Amniotic epithelial cell (primary cell): ENCODE data around the gene ROPN1L.
A peak's percentile ranks its signal among the peaks of the same experiment; 100 is the strongest.
"Not testable (repeated sequence)": the region's sequence is repeated elsewhere in the genome, so short reads cannot be mapped to it uniquely, and the experiment has no call there.

Experiments
- DNase-seq: peaks from one replicate; pipeline ENCODE4 v3.0.0-alpha.2; 2010; ENCODE audit warnings: low read depth

The ROPN1L gene

DNA sequence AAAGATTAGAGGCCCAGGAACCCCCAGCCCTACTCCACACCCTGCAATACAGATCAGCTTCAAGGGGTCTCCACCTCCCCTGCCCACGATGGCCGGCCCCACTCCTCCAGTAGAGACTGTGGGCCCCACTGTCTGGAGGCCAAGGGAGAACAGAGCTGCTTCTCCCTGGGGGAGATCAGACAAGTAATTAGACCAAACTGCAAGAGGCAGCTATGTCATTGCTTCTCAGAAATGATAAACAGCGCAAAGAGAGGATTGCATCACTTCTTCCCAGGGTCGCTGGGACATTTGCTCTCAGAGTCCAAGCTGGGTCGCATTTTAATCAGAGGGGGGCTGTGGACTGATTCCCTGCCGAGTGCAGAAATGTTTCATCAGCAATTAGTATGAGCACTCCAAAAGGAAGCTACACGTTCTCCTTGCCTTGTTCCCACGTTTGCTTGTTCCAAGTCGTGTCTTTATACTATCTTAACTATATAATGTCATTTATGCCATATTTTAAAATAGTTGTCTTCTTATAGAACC is 59.9 kb downstream of the ROPN1L start:
- peak; percentile 37 for DNase-seq

DNA sequence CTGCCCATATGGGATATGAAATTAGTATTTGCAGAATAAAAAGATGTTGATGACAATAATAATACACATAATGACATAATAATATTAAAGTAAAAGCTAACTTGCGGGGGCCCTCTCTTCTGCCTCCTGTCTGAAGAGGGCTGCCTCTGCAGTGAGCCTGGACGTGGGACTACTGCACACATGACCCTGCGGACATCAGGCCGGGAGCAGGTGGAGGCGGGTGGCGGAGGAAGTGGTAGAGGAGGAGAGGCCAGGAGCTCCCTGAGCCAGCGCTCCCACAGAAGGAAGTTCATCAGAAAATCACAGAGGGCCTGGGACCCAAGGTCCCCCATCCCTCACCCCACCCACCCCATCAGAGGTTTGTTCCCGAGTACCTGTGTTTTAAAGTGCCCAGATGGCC is 60.5 kb downstream of the ROPN1L start:
- DNase-seq, result no peak

DNA sequence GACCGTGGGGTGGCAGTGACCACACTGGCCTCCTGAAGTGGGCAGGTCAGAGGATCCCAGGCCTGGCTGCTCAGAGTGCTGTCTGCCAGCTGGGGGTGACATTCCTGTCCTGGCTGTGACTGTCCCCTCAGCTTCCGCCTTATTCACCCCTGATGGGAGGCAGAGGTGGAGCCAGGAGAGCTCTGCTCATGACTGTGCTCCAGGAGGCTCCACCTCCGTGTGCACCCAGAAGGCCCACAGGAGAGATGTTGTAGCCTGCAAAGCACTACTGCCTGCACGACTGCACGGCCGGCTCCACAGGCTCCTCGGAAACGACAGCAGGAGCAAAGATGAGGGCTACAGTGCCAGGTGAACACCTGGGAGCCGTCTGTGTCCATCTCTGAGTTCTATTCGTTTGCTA is 60.9 kb downstream of the ROPN1L start:
- DNase-seq, result no peak

DNA sequence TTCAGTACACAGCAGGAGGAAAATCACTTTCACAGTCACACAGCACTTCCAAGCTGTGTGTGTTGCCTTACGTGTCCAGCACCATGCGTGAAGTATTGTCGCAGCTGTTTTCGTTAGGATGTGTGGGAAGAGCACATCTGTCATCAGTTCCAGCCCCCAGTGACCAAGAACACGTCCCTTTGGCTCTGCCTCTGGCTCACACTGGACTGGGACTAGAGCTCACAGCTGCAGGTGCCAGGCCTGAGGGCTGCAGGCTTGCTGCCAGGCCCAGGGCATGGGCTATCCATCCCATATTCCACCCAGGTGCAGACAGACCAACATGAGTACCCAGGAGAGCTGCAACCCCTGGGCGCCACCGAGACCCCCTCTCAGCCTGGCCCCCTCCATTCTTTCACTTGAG is 61.6 kb downstream of the ROPN1L start:
- DNase-seq, result no peak

GRCh38 chr5:10503997-10504793 is 62.5 kb downstream of the ROPN1L start:
- peak; percentile 16 for DNase-seq

- no peak for DNase-seq
Observed at GRCh38 chr5:10505517-10506095, 63.9 kb downstream of the ROPN1L start.

DNA sequence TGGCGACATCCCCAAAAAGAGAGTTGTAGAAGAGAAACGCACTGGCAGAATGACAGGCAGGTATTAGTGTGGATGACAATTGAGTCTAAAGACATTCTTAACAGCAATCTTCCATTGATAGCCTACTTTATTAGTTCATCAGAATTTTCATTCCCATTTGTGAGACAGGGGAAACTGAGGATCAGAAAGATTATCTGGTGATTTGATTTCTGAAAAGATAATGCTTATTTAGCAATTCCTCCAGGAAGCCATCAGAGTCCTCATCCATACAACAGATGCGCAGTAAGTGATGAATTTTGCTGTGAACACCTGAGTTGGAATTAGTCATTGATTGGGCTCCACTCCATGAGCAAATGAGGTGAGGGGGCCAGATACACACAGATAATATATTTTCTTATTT is 64.9 kb downstream of the ROPN1L start:
- no peak for DNase-seq

DNA sequence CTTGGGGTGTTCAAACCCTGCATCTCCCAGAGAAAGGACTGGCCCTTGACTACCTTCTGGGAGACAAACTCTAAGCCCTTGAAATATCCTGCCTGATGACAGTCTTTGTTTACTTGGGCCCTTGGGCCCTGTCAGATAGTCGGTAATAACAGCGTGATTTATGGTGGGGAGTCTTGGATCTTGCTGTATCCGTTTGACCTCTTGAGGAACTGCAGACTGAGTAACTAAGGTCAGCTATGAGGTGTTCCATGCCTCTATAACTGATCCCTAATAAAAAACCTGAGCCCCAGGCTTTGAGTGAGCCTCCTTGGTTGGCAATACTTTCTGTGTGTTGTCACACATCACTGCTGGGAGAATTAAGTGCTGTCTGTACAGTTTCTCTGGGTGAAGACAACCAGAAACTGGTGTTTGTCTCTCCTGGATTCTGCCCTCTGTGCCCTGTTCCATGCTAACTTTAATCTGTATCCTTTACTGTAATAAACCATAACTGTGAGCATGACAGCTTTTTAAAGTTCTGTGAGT is 66.0 kb downstream of the ROPN1L start:
- DNase-seq, result peak; percentile 93

DNA sequence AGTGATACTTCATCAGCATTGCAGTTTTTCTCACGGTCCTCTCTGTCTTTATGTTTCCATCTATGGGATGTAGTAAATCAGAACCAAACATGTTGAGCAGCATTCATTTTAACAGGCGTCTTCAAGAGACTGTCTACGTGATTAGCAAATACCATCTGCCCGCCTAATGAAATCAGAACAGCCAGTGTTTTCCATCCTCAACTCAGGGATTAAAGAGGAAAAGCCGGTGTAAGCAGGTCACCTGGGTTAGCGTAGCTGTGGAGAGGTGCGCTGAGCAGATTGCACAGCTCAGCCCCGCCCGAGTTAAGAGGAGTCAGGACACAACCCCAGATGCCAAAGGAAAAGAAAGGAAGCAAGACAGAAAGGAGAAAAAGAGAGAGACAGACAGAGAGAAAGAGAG is 67.9 kb downstream of the ROPN1L start:
- DNase-seq, result peak; percentile 23

DNA sequence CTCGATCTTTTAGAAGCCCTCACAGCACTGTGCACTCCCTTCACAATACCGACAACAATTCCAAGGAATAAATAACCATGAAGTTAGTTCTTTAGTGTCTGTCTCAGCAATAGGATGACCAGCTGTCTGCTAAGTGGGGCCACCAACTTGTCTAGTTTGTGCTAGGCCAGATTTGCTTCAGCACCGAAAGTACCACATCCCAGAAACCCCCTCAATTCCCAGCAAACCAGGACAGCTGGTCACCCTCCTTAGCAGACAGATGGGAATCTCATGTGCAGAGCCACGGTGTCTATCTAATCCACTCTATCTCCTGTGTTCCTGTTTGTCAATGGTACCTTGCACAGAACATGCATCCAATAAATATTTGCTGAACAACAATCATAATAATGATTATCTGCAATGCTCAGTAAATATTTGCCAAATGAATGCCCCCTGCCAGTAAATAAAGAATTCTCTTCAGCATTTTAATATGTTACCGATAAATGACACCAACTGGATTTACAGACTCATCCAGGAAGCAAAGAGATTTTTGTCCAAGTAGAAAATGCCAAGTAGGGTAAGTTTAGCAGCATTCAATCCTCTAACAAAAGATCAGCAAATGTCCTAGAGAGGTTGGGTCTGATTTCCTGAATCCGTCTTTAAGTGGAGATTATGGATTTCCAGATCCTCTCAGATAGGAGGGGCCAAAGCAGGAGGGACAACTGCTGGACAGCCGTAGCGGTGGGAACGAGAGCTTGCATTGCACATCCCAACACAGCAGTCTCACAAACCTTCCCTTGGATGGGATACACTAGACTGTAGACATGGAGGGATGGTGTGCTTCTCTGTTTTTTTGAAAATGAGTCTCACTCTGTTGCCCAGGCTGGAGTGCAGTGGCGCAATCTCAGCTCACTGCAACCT is 70.3 kb downstream of the ROPN1L start:
- no peak for DNase-seq

- peak; percentile 88 for DNase-seq
Observed at GRCh38 chr5:10513501-10514442, 72.1 kb downstream of the ROPN1L start.

GRCh38 chr5:10514572-10514971 is 72.9 kb downstream of the ROPN1L start:
- not testable (repeated sequence) for DNase-seq
